Neural progenitor cell (in vitro differentiated cells): ENCODE data around the gene ABCA1. TPM values are rescaled to one million over a fixed set of nuclear protein-coding genes. Genes with fewer than 3 reads are reported as not detected.

Experiments used
- DNase-seq: peaks from one replicate; pipeline ENCODE4 v3.0.0-alpha.2; 2016; ENCODE audit warnings: low spot score
- H2AFZ ChIP-seq: fragments of 200-600 bp; sonication (generic); replicated peaks from 2 replicates; pipeline ENCODE4 v1.6.1; 2016; ENCODE audit warnings: antibody characterized with exemption
- H3F3A ChIP-seq: fragments of 200-600 bp; sonication (generic); 2 replicates; pipeline ENCODE4 v1.6.1; 2016; ENCODE audit warnings: antibody characterized with exemption, low read depth
- H3K27ac ChIP-seq: fragments of 200-600 bp; sonication (generic); 2 replicates; pipeline ENCODE4 v1.5.1; 2016; ENCODE audit warnings: mild to moderate bottlenecking
- H3K27me3 ChIP-seq: fragments of 200-600 bp; sonication (generic); 2 replicates; pipeline ENCODE4 v1.6.1; 2016; ENCODE audit warnings: mild to moderate bottlenecking, moderate library complexity
- H3K36me3 ChIP-seq: fragments of 200-600 bp; sonication (generic); 2 replicates; pipeline ENCODE4 v1.5.1; 2016
- H3K4me1 ChIP-seq: fragments of 200-600 bp; sonication (generic); 2 replicates; pipeline ENCODE4 v1.6.1; 2016; ENCODE audit warnings: mixed run types
- H3K4me2 ChIP-seq: fragments of 200-600 bp; sonication (generic); 2 replicates; pipeline ENCODE4 v1.6.1; 2016
- H3K4me3 ChIP-seq: fragments of 200-600 bp; sonication (generic); 2 replicates; pipeline ENCODE4 v1.5.1; 2016
- H3K79me2 ChIP-seq: fragments of 200-600 bp; sonication (generic); 2 replicates; pipeline ENCODE4 v1.6.1; 2016; ENCODE audit warnings: low read depth
- H3K9ac ChIP-seq: fragments of 200-600 bp; sonication (generic); 2 replicates; pipeline ENCODE4 v1.6.1; 2016
- H3K9me3 ChIP-seq: fragments of 200-600 bp; sonication (generic); 2 replicates; pipeline ENCODE4 v1.5.1; 2016; ENCODE audit warnings: low read depth
- H4K20me1 ChIP-seq: fragments of 200-600 bp; sonication (generic); 2 replicates; pipeline ENCODE4 v1.6.1; 2016; ENCODE audit warnings: low read depth
- H3K27ac Mint-ChIP-seq: 3 replicates; pipeline ENCODE4 v1.8.0; 2021; ENCODE audit warnings: mixed read lengths
- H3K27me3 Mint-ChIP-seq: 2 replicates; pipeline ENCODE4 v1.8.0; 2022; ENCODE audit warnings: low read depth, mild to moderate bottlenecking, inconsistent platforms, moderate library complexity, mixed read lengths; ENCODE audit not compliant: insufficient read depth
- H3K36me3 Mint-ChIP-seq: 3 replicates; pipeline ENCODE4 v1.8.0; 2021; ENCODE audit warnings: mixed read lengths
- H3K4me1 Mint-ChIP-seq: 3 replicates; pipeline ENCODE4 v1.8.0; 2021; ENCODE audit warnings: mixed read lengths
- H3K4me3 Mint-ChIP-seq: 3 replicates; pipeline ENCODE4 v1.8.0; 2021; ENCODE audit warnings: mild to moderate bottlenecking, moderate library complexity, mixed read lengths
- H3K9me3 Mint-ChIP-seq: 3 replicates; pipeline ENCODE4 v1.8.0; 2020; ENCODE audit warnings: mixed read lengths
- EZH2 ChIP-seq: fragments of 200-600 bp; sonication (generic); IDR thresholded peaks from 2 replicates; pipeline ENCODE4 v1.6.1; 2017; ENCODE audit warnings: antibody characterized with exemption, mild to moderate bottlenecking, moderate library complexity
- EZH2phosphoT487 ChIP-seq: fragments of 200-600 bp; sonication (generic); IDR thresholded peaks from 2 replicates; pipeline ENCODE4 v1.6.1; 2017; ENCODE audit warnings: antibody characterized with exemption
- total RNA-seq: library from RNA; depleted of rRNA; stranded (reverse); fragments of >200 nt; gene quantifications from 2 replicates; pipeline ENCODE4 v1.2.3, GENCODE V29; 2015; ENCODE audit warnings: low replicate concordance
- TF ChIP-seq, protein P1 (sequence below): fragments of 200-600 bp; sonication (generic); IDR thresholded peaks from 2 replicates; pipeline ENCODE4 v1.5.1; 2017; ENCODE audit warnings: antibody characterized with exemption, mild to moderate bottlenecking

Gene ABCA1
- total RNA-seq, 1 donor from 2014 or later = 32.4 TPM

DNA sequence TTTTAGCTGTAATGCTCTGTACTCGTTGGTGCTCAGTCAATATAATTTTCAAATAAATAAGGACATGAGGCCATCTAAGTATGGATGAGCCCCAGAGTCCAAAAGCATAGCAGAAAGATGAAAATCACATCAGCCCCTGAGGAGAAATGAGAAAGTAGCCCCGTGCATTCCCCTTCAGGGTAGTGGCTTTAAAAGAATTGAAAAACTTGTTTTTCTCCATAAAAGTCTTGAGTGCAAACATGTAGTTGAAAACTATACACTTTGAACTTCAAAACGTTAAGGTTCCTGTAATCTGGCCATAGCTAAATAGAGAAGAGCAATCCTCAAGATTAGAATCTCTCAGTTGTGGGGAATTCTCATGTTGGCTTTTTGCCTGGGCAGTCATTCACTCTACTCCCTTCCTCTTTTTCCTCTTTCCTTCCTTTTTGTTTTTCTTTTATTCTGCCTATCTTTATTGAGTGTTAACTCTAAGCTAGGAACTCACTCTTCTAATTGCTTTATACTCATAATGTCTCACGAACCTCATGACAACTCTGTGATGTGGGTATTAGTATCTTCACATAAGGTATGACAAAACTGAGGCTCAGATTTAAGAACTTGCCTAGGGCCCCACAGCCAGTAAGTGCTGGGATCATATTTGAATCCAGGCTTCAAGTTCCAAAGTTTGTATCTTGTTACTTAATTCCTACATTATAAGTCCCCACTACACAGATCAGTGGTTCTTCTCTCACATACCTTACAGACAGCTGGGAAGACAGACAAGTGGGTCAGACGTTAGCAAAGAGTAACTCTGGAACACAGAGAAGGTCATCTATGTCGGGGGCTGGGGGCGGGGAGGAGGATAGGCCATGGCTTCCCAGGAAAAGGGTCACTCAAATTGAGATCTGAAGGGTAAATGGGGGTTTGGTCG, 46.4 kb upstream of the ABCA1 start:
- no peak overlapping the region for H3K27ac Mint-ChIP-seq
- no peak overlapping the region for H3K4me2 ChIP-seq
- TF ChIP-seq EZH2phosphoT487 (no peak), EZH2 (no peak)
- TF ChIP-seq, protein P1, sequence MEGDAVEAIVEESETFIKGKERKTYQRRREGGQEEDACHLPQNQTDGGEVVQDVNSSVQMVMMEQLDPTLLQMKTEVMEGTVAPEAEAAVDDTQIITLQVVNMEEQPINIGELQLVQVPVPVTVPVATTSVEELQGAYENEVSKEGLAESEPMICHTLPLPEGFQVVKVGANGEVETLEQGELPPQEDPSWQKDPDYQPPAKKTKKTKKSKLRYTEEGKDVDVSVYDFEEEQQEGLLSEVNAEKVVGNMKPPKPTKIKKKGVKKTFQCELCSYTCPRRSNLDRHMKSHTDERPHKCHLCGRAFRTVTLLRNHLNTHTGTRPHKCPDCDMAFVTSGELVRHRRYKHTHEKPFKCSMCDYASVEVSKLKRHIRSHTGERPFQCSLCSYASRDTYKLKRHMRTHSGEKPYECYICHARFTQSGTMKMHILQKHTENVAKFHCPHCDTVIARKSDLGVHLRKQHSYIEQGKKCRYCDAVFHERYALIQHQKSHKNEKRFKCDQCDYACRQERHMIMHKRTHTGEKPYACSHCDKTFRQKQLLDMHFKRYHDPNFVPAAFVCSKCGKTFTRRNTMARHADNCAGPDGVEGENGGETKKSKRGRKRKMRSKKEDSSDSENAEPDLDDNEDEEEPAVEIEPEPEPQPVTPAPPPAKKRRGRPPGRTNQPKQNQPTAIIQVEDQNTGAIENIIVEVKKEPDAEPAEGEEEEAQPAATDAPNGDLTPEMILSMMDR = no peak

DNA sequence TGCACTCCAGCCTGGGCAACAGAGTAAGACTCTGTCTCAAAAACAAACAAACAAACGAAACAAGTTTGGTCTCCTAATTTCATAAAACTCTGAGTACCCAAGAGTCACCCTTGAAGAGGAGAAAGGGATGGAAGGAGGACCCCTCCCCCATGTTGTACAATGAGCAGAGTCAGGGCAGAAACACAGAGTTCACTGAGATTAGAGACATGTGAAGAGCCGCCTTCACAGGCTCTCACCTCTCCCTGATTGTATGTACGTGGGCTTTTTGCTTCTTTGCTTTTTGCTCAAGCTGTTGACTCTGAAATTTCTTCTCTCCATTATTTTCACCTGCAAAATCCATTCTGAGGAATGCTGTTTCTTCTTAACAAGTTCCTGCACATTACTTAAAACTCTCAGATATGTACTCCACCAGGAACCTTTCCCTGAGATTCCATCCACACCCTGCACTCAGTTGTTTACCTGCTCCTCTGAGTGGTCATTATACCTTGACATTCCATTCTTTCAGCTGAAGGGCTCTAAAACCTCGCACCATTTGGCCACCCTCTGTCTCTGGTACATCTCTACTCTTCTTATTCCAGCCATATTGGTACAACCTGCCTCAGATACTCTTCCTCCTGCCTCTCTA, 44.4 kb upstream of the ABCA1 start:
- Histone ChIP-seq H3K27ac (no peak overlapping the region), H3K79me2 (no peaks in the 10 kb centered on the region), H3K4me1 (peaks cover 8% of the 10 kb centered on the region), H3K4me2 (no peak overlapping the region), H3K36me3 (no peaks in the 10 kb centered on the region), H3F3A (peaks cover 17% of the 10 kb centered on the region), H3K9ac (no peak overlapping the region), H4K20me1 (no peaks in the 10 kb centered on the region), H3K9me3 (no peaks in the 10 kb centered on the region), H3K27me3 (no peaks in the 10 kb centered on the region), H2AFZ (no peak overlapping the region), H3K4me3 (no peak overlapping the region)
- no peaks in the 10 kb centered on the region for H3K9me3 Mint-ChIP-seq
- no peaks in the 10 kb centered on the region for H3K36me3 Mint-ChIP-seq
- peaks cover 2% of the 10 kb centered on the region for H3K27me3 Mint-ChIP-seq
- H3K4me1 Mint-ChIP-seq = peaks cover 16% of the 10 kb centered on the region
- no peak overlapping the region for H3K27ac Mint-ChIP-seq
- no peak overlapping the region for H3K4me3 Mint-ChIP-seq
- no peak for DNase-seq
- TF ChIP-seq, protein P1 = no peak
- TF ChIP-seq EZH2phosphoT487 = no peak
- no peak for TF ChIP-seq EZH2

More for the DNA sequence above, 46.4 kb upstream of the ABCA1 start:
- Histone ChIP-seq H2AFZ (no peak overlapping the region), H3K4me3 (no peak overlapping the region), H4K20me1 (no peaks in the 10 kb centered on the region), H3F3A (peaks cover 6% of the 10 kb centered on the region), H3K4me1 (peaks cover 2% of the 10 kb centered on the region), H3K27me3 (no peaks in the 10 kb centered on the region), H3K9me3 (no peaks in the 10 kb centered on the region), H3K79me2 (no peaks in the 10 kb centered on the region), H3K27ac (no peak overlapping the region), H3K9ac (no peak overlapping the region), H3K36me3 (no peaks in the 10 kb centered on the region)
- no peak for DNase-seq
- Mint-ChIP-seq H3K4me1 (peaks cover 6% of the 10 kb centered on the region), H3K9me3 (no peaks in the 10 kb centered on the region), H3K4me3 (no peak overlapping the region), H3K27me3 (no peaks in the 10 kb centered on the region), H3K36me3 (no peaks in the 10 kb centered on the region)

DNA sequence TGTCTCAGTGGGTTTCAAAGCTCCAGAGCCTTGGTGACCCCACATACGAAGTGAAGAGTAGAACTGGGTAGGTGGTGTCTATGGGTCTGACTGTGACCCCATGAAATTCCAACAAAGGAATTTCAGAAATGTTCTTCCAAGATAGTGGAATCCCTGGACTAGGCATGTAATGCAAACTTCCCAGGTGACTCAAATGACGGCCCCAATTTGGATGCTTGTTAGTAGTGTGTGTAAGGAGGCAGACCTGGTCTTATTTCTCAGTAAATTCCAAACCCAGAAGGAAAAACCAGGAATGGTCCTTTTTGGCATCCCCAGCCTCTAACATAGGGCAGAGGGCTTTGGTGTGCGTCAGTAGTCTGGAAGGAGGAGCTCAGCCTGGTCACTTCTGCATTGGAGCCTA, 43.6 kb upstream of the ABCA1 start:
- TF ChIP-seq EZH2phosphoT487 (no peak), EZH2 (no peak)
- TF ChIP-seq, protein P1 = no peak
- Histone ChIP-seq H3K9ac (no peak overlapping the region), H3K4me1 (peaks cover 8% of the 10 kb centered on the region), H3K4me2 (no peak overlapping the region), H3K36me3 (no peaks in the 10 kb centered on the region), H3K79me2 (no peaks in the 10 kb centered on the region), H3K4me3 (no peak overlapping the region), H3K27ac (no peak overlapping the region), H2AFZ (no peak overlapping the region), H3K27me3 (no peaks in the 10 kb centered on the region), H3F3A (peaks cover 22% of the 10 kb centered on the region), H4K20me1 (no peaks in the 10 kb centered on the region), H3K9me3 (no peaks in the 10 kb centered on the region)
- Mint-ChIP-seq H3K4me1 (peaks cover 16% of the 10 kb centered on the region), H3K4me3 (no peak overlapping the region), H3K27me3 (peaks cover 2% of the 10 kb centered on the region), H3K36me3 (no peaks in the 10 kb centered on the region), H3K27ac (no peak overlapping the region), H3K9me3 (no peaks in the 10 kb centered on the region)
- DNase-seq = no peak
